Nephron (organoid): ENCODE results near the gene TPSAB1.
"Not testable (repeated sequence)": the region's sequence is repeated elsewhere in the genome, so short reads cannot be mapped to it uniquely, and the experiment has no call there.

Experiments used
- H3K27ac Mint-ChIP-seq, 3 experiments: 2 replicates each; pipeline ENCODE4 v1.8.0; 2020; ENCODE audit warnings: mixed read lengths in 3 of 3, mild to moderate bottlenecking in 2 of 3, moderate library complexity in 1 of 3
- H3K27me3 Mint-ChIP-seq: 2 replicates; pipeline ENCODE4 v1.8.0; 2021; ENCODE audit warnings: low read depth, mild to moderate bottlenecking, moderate library complexity, mixed read lengths
- H3K36me3 Mint-ChIP-seq: 2 replicates; pipeline ENCODE4 v1.8.0; 2020; ENCODE audit warnings: low read depth, mixed read lengths
- H3K4me1 Mint-ChIP-seq: 2 replicates; pipeline ENCODE4 v1.8.0; 2020; ENCODE audit warnings: mixed read lengths
- H3K4me3 Mint-ChIP-seq, 3 experiments: 2 replicates each; pipeline ENCODE4 v1.8.0; 2020; ENCODE audit warnings: mild to moderate bottlenecking in 3 of 3, mixed read lengths in 3 of 3, moderate library complexity in 2 of 3
- H3K9me3 Mint-ChIP-seq: 2 replicates; pipeline ENCODE4 v1.8.0; 2020; ENCODE audit warnings: mixed read lengths
- TF ChIP-seq, protein P1 (sequence below), 3 experiments: fragments of 200-600 bp; sonication (generic); IDR thresholded peaks; one replicate each; pipeline ENCODE4 v1.5.0; 2021; ENCODE audit warnings: antibody characterized with exemption in 3 of 3; ENCODE audit not compliant: unreplicated experiment in 3 of 3

Gene TPSAB1

GRCh38 chr16:1195393-1195666 is 45.2 kb upstream of the TPSAB1 start:
- Mint-ChIP-seq H3K27ac (no peak overlapping the region), H3K27me3 (peaks cover 6% of the 10 kb centered on the region), H3K9me3 (no peaks in the 10 kb centered on the region), H3K4me1 (no peaks in the 10 kb centered on the region), H3K4me3 (no peak overlapping the region), H3K36me3 (peaks cover 6% of the 10 kb centered on the region)
- TF ChIP-seq, protein P1, sequence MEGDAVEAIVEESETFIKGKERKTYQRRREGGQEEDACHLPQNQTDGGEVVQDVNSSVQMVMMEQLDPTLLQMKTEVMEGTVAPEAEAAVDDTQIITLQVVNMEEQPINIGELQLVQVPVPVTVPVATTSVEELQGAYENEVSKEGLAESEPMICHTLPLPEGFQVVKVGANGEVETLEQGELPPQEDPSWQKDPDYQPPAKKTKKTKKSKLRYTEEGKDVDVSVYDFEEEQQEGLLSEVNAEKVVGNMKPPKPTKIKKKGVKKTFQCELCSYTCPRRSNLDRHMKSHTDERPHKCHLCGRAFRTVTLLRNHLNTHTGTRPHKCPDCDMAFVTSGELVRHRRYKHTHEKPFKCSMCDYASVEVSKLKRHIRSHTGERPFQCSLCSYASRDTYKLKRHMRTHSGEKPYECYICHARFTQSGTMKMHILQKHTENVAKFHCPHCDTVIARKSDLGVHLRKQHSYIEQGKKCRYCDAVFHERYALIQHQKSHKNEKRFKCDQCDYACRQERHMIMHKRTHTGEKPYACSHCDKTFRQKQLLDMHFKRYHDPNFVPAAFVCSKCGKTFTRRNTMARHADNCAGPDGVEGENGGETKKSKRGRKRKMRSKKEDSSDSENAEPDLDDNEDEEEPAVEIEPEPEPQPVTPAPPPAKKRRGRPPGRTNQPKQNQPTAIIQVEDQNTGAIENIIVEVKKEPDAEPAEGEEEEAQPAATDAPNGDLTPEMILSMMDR (IDR thresholded peaks at IDR 0.05; ENCODE audit: unreplicated experiment in 3 of 3), result no peak

- H3K27me3 Mint-ChIP-seq, result peaks cover 6% of the 10 kb centered on the region
- H3K9me3 Mint-ChIP-seq, result no peaks in the 10 kb centered on the region
- H3K4me1 Mint-ChIP-seq, result no peaks in the 10 kb centered on the region
- no peak overlapping the region for H3K4me3 Mint-ChIP-seq
- peaks cover 11% of the 10 kb centered on the region for H3K36me3 Mint-ChIP-seq
- no peak overlapping the region for H3K27ac Mint-ChIP-seq
- TF ChIP-seq, protein P1 (IDR thresholded peaks at IDR 0.05; ENCODE audit: unreplicated experiment in 3 of 3), result no peak
Measured at GRCh38 chr16:1196494-1196893, 44.0 kb upstream of the TPSAB1 start.

- TF ChIP-seq, protein P1 (IDR thresholded peaks at IDR 0.05; ENCODE audit: unreplicated experiment in 3 of 3), result no peak
- no peaks in the 10 kb centered on the region for H3K9me3 Mint-ChIP-seq
- no peaks in the 10 kb centered on the region for H3K4me1 Mint-ChIP-seq
- no peak overlapping the region for H3K4me3 Mint-ChIP-seq
- peaks cover 6% of the 10 kb centered on the region for H3K27me3 Mint-ChIP-seq
- H3K36me3 Mint-ChIP-seq, result peaks cover 12% of the 10 kb centered on the region
- H3K27ac Mint-ChIP-seq, result no peak overlapping the region
Measured at GRCh38 chr16:1197237-1197866, 43.2 kb upstream of the TPSAB1 start.

DNA sequence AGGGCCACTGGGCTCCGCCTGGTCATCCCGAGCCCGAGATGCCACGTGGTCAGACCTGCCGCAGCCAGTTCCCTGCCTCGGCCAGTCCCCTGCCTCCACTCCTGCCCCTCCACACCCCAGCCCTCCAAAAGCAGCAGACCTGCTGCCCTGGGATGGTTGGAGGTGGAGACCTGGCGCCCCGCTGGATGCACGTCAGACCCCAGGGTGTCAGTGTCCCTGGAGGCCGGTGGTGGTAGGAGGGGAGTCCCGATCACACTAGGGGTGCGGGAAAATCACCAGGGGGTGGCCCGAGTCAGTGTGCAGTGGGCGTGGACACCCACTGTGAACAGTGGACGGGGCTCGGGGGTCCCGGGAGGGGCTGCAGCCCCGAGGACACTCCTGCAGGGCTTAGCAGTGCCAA is 42.3 kb upstream of the TPSAB1 start:
- Mint-ChIP-seq H3K36me3 (peaks cover 14% of the 10 kb centered on the region), H3K4me1 (no peaks in the 10 kb centered on the region), H3K4me3 (no peak overlapping the region), H3K27me3 (peaks cover 3% of the 10 kb centered on the region), H3K9me3 (no peaks in the 10 kb centered on the region), H3K27ac (no peak overlapping the region)
- TF ChIP-seq, protein P1 (IDR thresholded peaks at IDR 0.05; ENCODE audit: unreplicated experiment in 3 of 3), result no peak

DNA sequence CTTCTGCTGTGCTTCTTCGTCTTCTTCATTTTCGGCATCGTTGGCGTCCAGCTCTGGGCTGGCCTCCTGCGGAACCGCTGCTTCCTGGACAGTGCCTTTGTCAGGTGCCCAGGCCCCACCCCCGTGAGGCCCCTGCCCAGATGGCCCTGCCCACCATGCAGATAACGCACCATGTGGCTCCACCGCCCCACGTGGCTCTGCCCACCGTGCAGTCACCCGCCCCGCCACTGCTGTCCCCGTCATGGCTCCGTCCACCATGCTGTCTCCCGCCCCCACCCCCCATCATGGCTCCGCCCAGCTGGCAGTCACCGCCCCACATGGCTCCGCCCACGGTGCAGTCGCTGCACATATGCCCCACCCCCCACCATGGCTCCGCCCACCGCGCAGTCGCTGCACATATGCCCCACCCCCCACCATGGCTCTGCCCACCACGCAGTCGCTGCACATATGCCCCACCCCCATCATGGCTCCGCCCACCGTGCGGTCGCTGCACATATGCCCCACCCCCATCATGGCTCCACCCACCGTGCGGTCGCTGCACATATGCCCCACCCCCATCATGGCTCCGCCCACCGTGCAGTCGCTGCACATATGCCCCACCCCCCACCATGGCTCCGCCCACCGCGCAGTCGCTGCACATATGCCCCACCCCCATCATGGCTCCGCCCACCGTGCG is 41.7 kb upstream of the TPSAB1 start:
- H3K9me3 Mint-ChIP-seq, H3K27ac Mint-ChIP-seq, H3K27me3 Mint-ChIP-seq, H3K4me3 Mint-ChIP-seq, H3K4me1 Mint-ChIP-seq: not testable (repeated sequence)
- H3K36me3 Mint-ChIP-seq, result peaks cover 20% of the 10 kb centered on the region

- Mint-ChIP-seq H3K36me3 (peaks cover 20% of the 10 kb centered on the region), H3K4me1 (no peaks in the 10 kb centered on the region), H3K4me3 (no peak overlapping the region), H3K27me3 (peaks cover 3% of the 10 kb centered on the region), H3K9me3 (no peaks in the 10 kb centered on the region), H3K27ac (no peak overlapping the region)
- TF ChIP-seq, protein P1 (IDR thresholded peaks at IDR 0.05; ENCODE audit: unreplicated experiment in 3 of 3), result no peak
Measured at GRCh38 chr16:1199347-1200013, 41.0 kb upstream of the TPSAB1 start.
